ENCODE results near the gene NPIPA8.
"Not testable (repeated sequence)": the region's sequence is repeated elsewhere in the genome, so short reads cannot be mapped to it uniquely, and the experiment has no call there.

Gene NPIPA8

GRCh38 chr16:18336636-18337035, at the start of gene NPIPA8:
TSS of gene NPIPA8 (minus strand) at chr16:18336736. CDS start at chr16:18332662, 4,074 bp downstream.
- not testable (repeated sequence) for DNase-seq (ENCODE audit: low read depth in 3 of 3)

GRCh38 chr16:18385285-18385684, 48.7 kb upstream of the NPIPA8 start:
- DNase-seq (ENCODE audit: low read depth in 3 of 3) = not testable (repeated sequence)

GRCh38 chr16:18384869-18385268, 48.3 kb upstream of the NPIPA8 start:
- not testable (repeated sequence) for DNase-seq (ENCODE audit: low read depth in 3 of 3)

GRCh38 chr16:18384098-18384636, 47.6 kb upstream of the NPIPA8 start:
- not testable (repeated sequence) for DNase-seq (ENCODE audit: low read depth in 3 of 3)

GRCh38 chr16:18382696-18383095, 46.2 kb upstream of the NPIPA8 start:
- DNase-seq (ENCODE audit: low read depth in 3 of 3) = not testable (repeated sequence)

- not testable (repeated sequence) for DNase-seq (ENCODE audit: low read depth in 3 of 3)
Measured at GRCh38 chr16:18347742-18348141, 11.2 kb upstream of the NPIPA8 start.

GRCh38 chr16:18346993-18347392, 10.5 kb upstream of the NPIPA8 start:
- not testable (repeated sequence) for DNase-seq (ENCODE audit: low read depth in 3 of 3)

GRCh38 chr16:18344634-18345033, 8.1 kb upstream of the NPIPA8 start:
- DNase-seq (ENCODE audit: low read depth in 3 of 3) = not testable (repeated sequence)

- not testable (repeated sequence) for DNase-seq (ENCODE audit: low read depth in 3 of 3)
Measured at GRCh38 chr16:18341986-18342385, 5.5 kb upstream of the NPIPA8 start.

GRCh38 chr16:18341417-18341960, 5.0 kb upstream of the NPIPA8 start:
- DNase-seq (ENCODE audit: low read depth in 3 of 3) = not testable (repeated sequence)

GRCh38 chr16:18339210-18339609, 2.7 kb upstream of the NPIPA8 start:
- not testable (repeated sequence) for DNase-seq (ENCODE audit: low read depth in 3 of 3)

- DNase-seq (ENCODE audit: low read depth in 3 of 3) = not testable (repeated sequence)
Measured at GRCh38 chr16:18311811-18312210, 24.7 kb downstream of the NPIPA8 start.

- not testable (repeated sequence) for DNase-seq (ENCODE audit: low read depth in 3 of 3)
Measured at GRCh38 chr16:18309159-18309558, 27.4 kb downstream of the NPIPA8 start.

- not testable (repeated sequence) for DNase-seq (ENCODE audit: low read depth in 3 of 3)
Measured at GRCh38 chr16:18307241-18307640, 29.3 kb downstream of the NPIPA8 start.

GRCh38 chr16:18306066-18306465, 30.5 kb downstream of the NPIPA8 start:
- DNase-seq (ENCODE audit: low read depth in 3 of 3) = not testable (repeated sequence)

GRCh38 chr16:18303059-18303706, 33.4 kb downstream of the NPIPA8 start:
- DNase-seq (ENCODE audit: low read depth in 3 of 3) = not testable (repeated sequence)

GRCh38 chr16:18297714-18298113, 38.8 kb downstream of the NPIPA8 start:
- DNase-seq (ENCODE audit: low read depth in 3 of 3) = not testable (repeated sequence)

GRCh38 chr16:18296931-18297330, 39.6 kb downstream of the NPIPA8 start:
- DNase-seq (ENCODE audit: low read depth in 3 of 3) = not testable (repeated sequence)

GRCh38 chr16:18294371-18294770, 42.2 kb downstream of the NPIPA8 start:
- DNase-seq (ENCODE audit: low read depth in 3 of 3) = not testable (repeated sequence)

GRCh38 chr16:18293337-18293956, 43.1 kb downstream of the NPIPA8 start:
- DNase-seq (ENCODE audit: low read depth in 3 of 3) = not testable (repeated sequence)

- not testable (repeated sequence) for DNase-seq (ENCODE audit: low read depth in 3 of 3)
Measured at GRCh38 chr16:18290959-18291358, 45.6 kb downstream of the NPIPA8 start.

- DNase-seq (ENCODE audit: low read depth in 3 of 3) = not testable (repeated sequence)
Measured at GRCh38 chr16:18286342-18286741, 50.2 kb downstream of the NPIPA8 start.

Data from stimulated activated CD4-positive, alpha-beta T cell treated with anti-CD3 and anti-CD28 coated beads, TNF-alpha, amount 100 ng/mL, for 48 hours (primary cell).